SK-N-SH treated with all-trans-retinoic acid at 6 μM for 48 hours (cell line): ENCODE measurements around the gene TBC1D2B.

Experiments used
- GLIS3 ChIP-seq: fragments of 250-450 bp; sonication (Bioruptor Pico); IDR thresholded peaks from 2 replicates; pipeline ENCODE4 v1.5.0; 2020; ENCODE audit warnings: mild to moderate bottlenecking, moderate library complexity
- ISL1 ChIP-seq: fragments of 250-450 bp; sonication (Bioruptor Pico); IDR thresholded peaks from 2 replicates; pipeline ENCODE4 v2.1.2; 2022; ENCODE audit warnings: mild to moderate bottlenecking, moderate library complexity
- PPARA ChIP-seq: fragments of 250-450 bp; sonication (Bioruptor Pico); IDR thresholded peaks from 2 replicates; pipeline ENCODE4 v1.5.0; 2020; ENCODE audit warnings: mild to moderate bottlenecking, borderline replicate concordance
- RARB ChIP-seq: fragments of 250-450 bp; sonication (Bioruptor Pico); IDR thresholded peaks from 2 replicates; pipeline ENCODE4 v1.8.0; 2021; ENCODE audit warnings: mild to moderate bottlenecking, moderate library complexity
- SNAI2 ChIP-seq: fragments of 250-450 bp; sonication (Bioruptor Pico); IDR thresholded peaks from 2 replicates; pipeline ENCODE4 v1.5.0; 2020; ENCODE audit warnings: mild to moderate bottlenecking, moderate library complexity
- ZFP30 ChIP-seq: fragments of 450-650 bp; formaldehyde crosslinking; IDR thresholded peaks from 2 replicates; pipeline ENCODE4 v1.5.0; 2022; ENCODE audit warnings: mild to moderate bottlenecking, moderate library complexity
- ZNF8 ChIP-seq: fragments of 450-650 bp; formaldehyde crosslinking; IDR thresholded peaks from 2 replicates; pipeline ENCODE4 v1.5.0; 2020; ENCODE audit warnings: mild to moderate bottlenecking, moderate library complexity
- TF ChIP-seq, protein P1 (sequence below): fragments of 250-450 bp; sonication (Bioruptor Pico); IDR thresholded peaks from 2 replicates; pipeline ENCODE4 v1.8.0; 2020; ENCODE audit warnings: mild to moderate bottlenecking, moderate library complexity, borderline replicate concordance
- TF ChIP-seq, protein P2 (sequence below): fragments of 250-450 bp; sonication (Bioruptor Pico); IDR thresholded peaks from 2 replicates; pipeline ENCODE4 v1.5.1; 2021; ENCODE audit warnings: mild to moderate bottlenecking, moderate library complexity

DNA sequence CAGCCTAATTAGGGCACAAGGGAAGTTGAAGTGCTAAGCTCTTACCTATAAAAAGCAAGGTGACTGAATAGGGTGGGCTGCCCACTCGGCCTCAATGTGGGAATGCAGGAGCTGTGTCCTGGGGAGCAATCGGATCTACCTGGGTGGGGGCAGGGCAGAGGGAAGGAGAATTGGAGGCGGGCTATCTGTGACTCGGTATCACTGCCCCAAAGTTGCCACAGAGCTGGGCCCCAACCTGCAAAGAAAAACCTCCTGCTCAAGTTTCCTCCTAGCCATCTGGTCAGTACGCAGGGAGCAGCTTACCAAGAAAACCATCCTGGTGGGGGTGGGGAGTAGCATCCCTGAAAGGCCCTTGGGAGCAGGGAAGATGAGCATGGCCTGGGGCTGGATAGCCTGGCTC is 43.0 kb upstream of the TBC1D2B start:
- TF ChIP-seq, protein P1, sequence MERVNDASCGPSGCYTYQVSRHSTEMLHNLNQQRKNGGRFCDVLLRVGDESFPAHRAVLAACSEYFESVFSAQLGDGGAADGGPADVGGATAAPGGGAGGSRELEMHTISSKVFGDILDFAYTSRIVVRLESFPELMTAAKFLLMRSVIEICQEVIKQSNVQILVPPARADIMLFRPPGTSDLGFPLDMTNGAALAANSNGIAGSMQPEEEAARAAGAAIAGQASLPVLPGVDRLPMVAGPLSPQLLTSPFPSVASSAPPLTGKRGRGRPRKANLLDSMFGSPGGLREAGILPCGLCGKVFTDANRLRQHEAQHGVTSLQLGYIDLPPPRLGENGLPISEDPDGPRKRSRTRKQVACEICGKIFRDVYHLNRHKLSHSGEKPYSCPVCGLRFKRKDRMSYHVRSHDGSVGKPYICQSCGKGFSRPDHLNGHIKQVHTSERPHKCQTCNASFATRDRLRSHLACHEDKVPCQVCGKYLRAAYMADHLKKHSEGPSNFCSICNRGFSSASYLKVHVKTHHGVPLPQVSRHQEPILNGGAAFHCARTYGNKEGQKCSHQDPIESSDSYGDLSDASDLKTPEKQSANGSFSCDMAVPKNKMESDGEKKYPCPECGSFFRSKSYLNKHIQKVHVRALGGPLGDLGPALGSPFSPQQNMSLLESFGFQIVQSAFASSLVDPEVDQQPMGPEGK (CRISPR knock-in tag): no peak
- no peak for TF ChIP-seq ISL1 (CRISPR knock-in tag)
- TF ChIP-seq PPARA (CRISPR knock-in tag): no peak
- no peak for TF ChIP-seq RARB (CRISPR knock-in tag)
- TF ChIP-seq, protein P2, sequence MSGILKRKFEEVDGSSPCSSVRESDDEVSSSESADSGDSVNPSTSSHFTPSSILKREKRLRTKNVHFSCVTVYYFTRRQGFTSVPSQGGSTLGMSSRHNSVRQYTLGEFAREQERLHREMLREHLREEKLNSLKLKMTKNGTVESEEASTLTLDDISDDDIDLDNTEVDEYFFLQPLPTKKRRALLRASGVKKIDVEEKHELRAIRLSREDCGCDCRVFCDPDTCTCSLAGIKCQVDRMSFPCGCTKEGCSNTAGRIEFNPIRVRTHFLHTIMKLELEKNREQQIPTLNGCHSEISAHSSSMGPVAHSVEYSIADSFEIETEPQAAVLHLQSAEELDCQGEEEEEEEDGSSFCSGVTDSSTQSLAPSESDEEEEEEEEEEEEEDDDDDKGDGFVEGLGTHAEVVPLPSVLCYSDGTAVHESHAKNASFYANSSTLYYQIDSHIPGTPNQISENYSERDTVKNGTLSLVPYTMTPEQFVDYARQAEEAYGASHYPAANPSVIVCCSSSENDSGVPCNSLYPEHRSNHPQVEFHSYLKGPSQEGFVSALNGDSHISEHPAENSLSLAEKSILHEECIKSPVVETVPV: no peak
- TF ChIP-seq ZNF8: no peak
- TF ChIP-seq SNAI2 (CRISPR knock-in tag): no peak
- TF ChIP-seq GLIS3 (CRISPR knock-in tag): no peak
- no peak for TF ChIP-seq ZFP30
